MM.1S (cell line): Measurements from ENCODE around the gene TBX4.

ENCODE experiments used
- CTCF ChIP-seq: fragments of 300-600 bp; sonication (generic); IDR thresholded peaks from 2 replicates; pipeline ENCODE4 v1.5.1; 2016; ENCODE audit warnings: antibody characterized with exemption, low read length, mixed read lengths
- EZH2 ChIP-seq: fragments of 300-600 bp; sonication (generic); optimal IDR thresholded peaks from 2 replicates; pipeline ENCODE3; 2017; ENCODE audit warnings: low read depth, mild to moderate bottlenecking, antibody characterized with exemption, low read length, mixed read lengths

DNA sequence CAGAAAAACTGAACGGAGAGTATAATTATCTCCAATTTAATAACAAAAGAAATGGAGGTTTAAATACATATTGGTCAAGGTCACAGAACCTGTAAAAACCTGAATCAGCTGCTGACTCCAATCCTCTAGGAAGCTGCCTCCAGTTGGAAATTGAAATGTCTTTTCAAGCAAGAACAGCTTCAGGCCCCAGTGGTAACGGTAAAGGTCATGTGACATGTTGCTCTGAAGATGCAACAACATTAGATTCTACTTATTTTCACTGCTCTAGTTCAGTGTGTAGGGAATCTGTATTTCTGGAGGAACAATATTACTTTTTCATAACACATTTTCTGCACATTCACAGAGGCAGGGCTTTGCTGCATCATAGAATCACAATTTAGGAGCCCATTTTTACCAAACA lies 58.8 kb downstream of the TBX4 start:
- no peak for TF ChIP-seq CTCF
- no peak for TF ChIP-seq EZH2
